GM12878 (cell line): ENCODE results near the gene RAI14. TPM values are rescaled to one million over a fixed set of nuclear protein-coding genes. Genes with fewer than 3 reads are reported as not detected.

ENCODE experiments used
- ATAC-seq: fragments of 200-7000 bp; cut with Tn5 transposase; 3 replicates; pipeline ENCODE4 v1.9.1; 2020; ENCODE audit warnings: mild to moderate bottlenecking, moderate library complexity
- BruUV-seq: library from RNA; stranded (reverse); fragments of 400-500 nt; replicated peaks from 2 replicates; lab custom pipeline; 2021; lab: Mats Ljungman, UMichigan
- CTCF ChIA-PET: fragments of 300-600 bp; sonication (Branson Sonifier 250); formaldehyde crosslinking; extraction: SDS; loops from one replicate; lab custom pipeline; 2021; ENCODE audit warnings: inconsistent platforms; lab: Yijun Ruan, JAX
- POLR2A ChIA-PET: fragments of 350-600 bp; formaldehyde crosslinking; extraction: SDS; loops from one replicate; lab custom pipeline; 2021; ENCODE audit warnings: inconsistent platforms; lab: Charles Lee
- RAD21 ChIA-PET: fragments of 300-600 bp; sonication (Branson Sonifier 250); formaldehyde crosslinking; loops from one replicate; lab custom pipeline; 2023; ENCODE audit warnings: antibody characterized with exemption; ENCODE audit not compliant: unreplicated experiment; lab: Charles Lee
- SMC1A ChIA-PET: fragments of 300-600 bp; sonication (Branson Sonifier 250); formaldehyde crosslinking; loops from one replicate; lab custom pipeline; 2023; ENCODE audit not compliant: unreplicated experiment, uncharacterized antibody; lab: Charles Lee
- DNase-seq: peaks from one replicate; pipeline ENCODE4 v3.0.0-alpha.2; 2011; ENCODE audit warnings: low read depth, low spot score
- FAIRE-seq: peaks from 3 replicates; lab custom pipeline; 2011; peaks lifted over from hg19 to GRCh38; lab: Jason Lieb, UNC
- H2AFZ ChIP-seq: 2 replicates; pipeline ENCODE4 v1.6.0; 2011; ENCODE audit warnings: low read depth, low read length, control low read depth; ENCODE audit not compliant: control insufficient read depth
- H3K27ac ChIP-seq: 2 replicates; pipeline ENCODE4 v1.5.1; 2011; ENCODE audit warnings: control low read depth; ENCODE audit not compliant: control insufficient read depth, insufficient read depth
- H3K27me3 ChIP-seq, 2 experiments: replicated peaks in 1 of 2; 2 replicates each; pipeline versions ENCODE4 v1.6.0 to v1.6.1; 2011; ENCODE audit warnings: low read length in 1 of 2; ENCODE audit not compliant: control insufficient read depth in 2 of 2, insufficient read depth in 2 of 2
- H3K36me3 ChIP-seq, 2 experiments: 2 replicates each; pipeline ENCODE4 v1.5.1; 2011; ENCODE audit warnings: low read length in 1 of 2; ENCODE audit not compliant: control insufficient read depth in 2 of 2, insufficient read depth in 2 of 2
- H3K4me1 ChIP-seq: 2 replicates; pipeline ENCODE4 v1.6.1; 2011; ENCODE audit warnings: mild to moderate bottlenecking, low read length, moderate library complexity, mixed read lengths; ENCODE audit not compliant: control insufficient read depth, insufficient read depth
- H3K4me2 ChIP-seq: 2 replicates; pipeline ENCODE4 v1.6.0; 2011; ENCODE audit warnings: control low read depth; ENCODE audit not compliant: control insufficient read depth, insufficient read depth
- H3K4me3 ChIP-seq: fragments of 200-600 bp; sonication (generic); 2 replicates; pipeline ENCODE4 v1.5.1; 2016
- H3K79me2 ChIP-seq: 2 replicates; pipeline ENCODE4 v1.6.0; 2011; ENCODE audit warnings: low read length; ENCODE audit not compliant: control insufficient read depth, insufficient read depth
- H3K9ac ChIP-seq: 2 replicates; pipeline ENCODE4 v1.8.0; 2011; ENCODE audit warnings: low read length, control low read depth, mixed read lengths; ENCODE audit not compliant: control insufficient read depth, insufficient read depth
- H3K9me3 ChIP-seq: replicated peaks from 3 replicates; pipeline ENCODE4 v1.5.1; 2011; ENCODE audit warnings: mild to moderate bottlenecking, low read length; ENCODE audit not compliant: control insufficient read depth, insufficient read depth
- H4K20me1 ChIP-seq: 2 replicates; pipeline ENCODE4 v1.6.0; 2011; ENCODE audit not compliant: control insufficient read depth, insufficient read depth
- CHD4 ChIP-seq: fragments of 200-600 bp; sonication (generic); IDR thresholded peaks from 2 replicates; pipeline ENCODE4 v1.6.1; 2016; ENCODE audit warnings: mild to moderate bottlenecking
- EED ChIP-seq: sonication (generic); IDR thresholded peaks from 2 replicates; pipeline ENCODE4 v1.6.1; 2016; ENCODE audit warnings: antibody characterized with exemption, low read depth
- EGR1 ChIP-seq, 2 experiments: IDR thresholded peaks; 1 replicate in 1 of 2; 2 replicates in 1 of 2; pipeline ENCODE4 v1.6.1; 2011 to 2012; ENCODE audit warnings: low read depth in 2 of 2, low read length in 2 of 2, borderline replicate concordance in 1 of 2, mild to moderate bottlenecking in 1 of 2, moderate library complexity in 1 of 2
- LARP7 ChIP-seq: fragments of 450-650 bp; IDR thresholded peaks from 2 replicates; pipeline ENCODE4 v1.6.1; 2017; ENCODE audit warnings: mild to moderate bottlenecking
- MEF2B ChIP-seq: fragments of 450-650 bp; IDR thresholded peaks from 2 replicates; pipeline ENCODE4 v1.6.1; 2018; ENCODE audit warnings: mild to moderate bottlenecking, moderate library complexity; ENCODE audit not compliant: partially characterized antibody, poor library complexity, severe bottlenecking
- NRF1 ChIP-seq: conservative IDR thresholded peaks from 2 replicates; pipeline ENCODE4 v1.6.1; 2011; ENCODE audit warnings: mild to moderate bottlenecking, low read depth, low read length, improper control_type of control experiment
- POU2F2 ChIP-seq: IDR thresholded peaks from 3 replicates; pipeline ENCODE4 v1.6.1; 2011; ENCODE audit warnings: low read depth, mild to moderate bottlenecking, low read length, borderline replicate concordance
- STAT1 ChIP-seq: fragments of 450-650 bp; conservative IDR thresholded peaks from 2 replicates; pipeline ENCODE4 v1.6.1; 2014; ENCODE audit warnings: antibody characterized with exemption, mild to moderate bottlenecking
- WGBS: methylation state at CpG from one replicate; pipeline ENCODE4 v1.1.6; 2016; ENCODE audit warnings: low lambda C conversion rate; ENCODE audit not compliant: insufficient replicate concordance, insufficient coverage; ENCODE audit errors: missing lambda C conversion rate; 5-methylcytosine and 5-hydroxymethylcytosine counted together
- in situ Hi-C: fragments of 300-500 bp; cut with MboI; formaldehyde crosslinking; loops from 9 replicates; pipeline ENCODE4 v1.14.3; 2018; ENCODE audit warnings: mixed read lengths
- intact Hi-C: fragments of 100-400 bp; cut with micrococcal nuclease; formaldehyde crosslinking; loops from one replicate; pipeline ENCODE4 v1.14.2; 2022; ENCODE audit not compliant: unreplicated experiment
- polyA plus RNA-seq, 11 experiments: library from polyadenylated mRNA; depleted of rRNA in 4 of 11; unstranded in 6 of 11; stranded (reverse) in 5 of 11; fragments of >200 nt; fragmentation: Nextera tagmentation in 4 of 11; fragmentation: Illumina TruSeq in 1 of 11; extraction: Ambion mirVana in 4 of 11; extraction: Trizol in 1 of 11; gene quantifications; 1 replicate in 1 of 11; 2 replicates in 10 of 11; pipeline versions ENCODE4 v1.2.1 to v1.2.3, GENCODE V29; 2011 to 2016; ENCODE audit warnings: inconsistent platforms in 2 of 11, missing spikeins in 2 of 11, low read depth in 1 of 11
- total RNA-seq, 4 experiments: library from RNA; depleted of rRNA in 3 of 4; stranded (reverse); fragments of >200 nt in 3 of 4; fragmentation: Illumina TruSeq in 1 of 4; extraction: Trizol in 1 of 4; gene quantifications; 2 replicates each; pipeline versions ENCODE4 v1.2.1 to v1.2.3, GENCODE V29; 2013 to 2021
- TF ChIP-seq, protein P1 (sequence below): fragments of 450-650 bp; conservative IDR thresholded peaks from 2 replicates; pipeline ENCODE4 v1.6.1; 2017; ENCODE audit warnings: mild to moderate bottlenecking, moderate library complexity
- TF ChIP-seq, protein P2 (sequence below): IDR thresholded peaks from 2 replicates; pipeline ENCODE4 v1.6.1; 2011; ENCODE audit warnings: borderline replicate concordance, low read depth, mild to moderate bottlenecking, moderate library complexity, mixed read lengths, low read length; ENCODE audit not compliant: insufficient read depth; ENCODE audit errors: extremely low read length
- TF ChIP-seq, protein P3 (sequence below): fragments of 450-650 bp; formaldehyde crosslinking; IDR thresholded peaks from 2 replicates; pipeline ENCODE4 v1.5.0; 2022; ENCODE audit warnings: mild to moderate bottlenecking, missing genetic modification characterization
- TF ChIP-seq, protein P4 (sequence below): IDR thresholded peaks from 2 replicates; pipeline ENCODE4 v1.6.1; 2011; ENCODE audit warnings: borderline replicate concordance, low read depth, mild to moderate bottlenecking, moderate library complexity, low read length; ENCODE audit not compliant: insufficient read depth, poor library complexity, severe bottlenecking

Gene RAI14
- total and polyA plus RNA-seq, 10 of the 15 experiments (the other 5 are each of a cell fraction or from before 2014, with no cell fraction given) = 0.18 to 4.6 (median 1.9) TPM

DNA sequence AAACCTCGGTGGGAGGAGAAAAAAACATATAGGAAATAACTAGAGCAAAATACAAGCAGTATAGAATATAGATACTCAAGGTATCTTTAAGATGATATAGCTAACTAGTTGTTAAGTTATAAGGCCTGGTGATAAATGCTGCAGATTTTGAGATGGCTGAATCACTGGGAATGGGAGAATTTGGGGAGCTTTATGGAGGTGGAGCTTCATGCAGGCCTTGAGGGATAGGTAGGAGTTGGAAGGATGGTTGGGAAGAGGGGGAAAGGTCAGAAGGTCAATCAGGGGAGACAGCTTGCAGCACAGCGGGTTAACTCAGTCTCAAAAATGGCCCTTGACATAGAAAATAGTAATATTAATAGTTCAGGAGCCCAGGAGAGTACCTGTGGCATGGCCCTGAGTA, 34.8 kb downstream of the RAI14 start:
- ChIA-PET RAD21 (no interaction called here), SMC1A (no interaction called here), CTCF (no interaction called here), POLR2A (no interaction called here)
- TF ChIP-seq CHD4 (no peak), POU2F2 (no peak), STAT1 (no peak), MEF2B (no peak), EGR1 (IDR thresholded peaks at IDR 0.05; ENCODE audit: borderline replicate concordance in 1 of 2, low read depth in 2 of 2, low read length in 2 of 2) (no peak), NRF1 (no peak), LARP7 (no peak), EED (no peak)
- TF ChIP-seq, protein P1, sequence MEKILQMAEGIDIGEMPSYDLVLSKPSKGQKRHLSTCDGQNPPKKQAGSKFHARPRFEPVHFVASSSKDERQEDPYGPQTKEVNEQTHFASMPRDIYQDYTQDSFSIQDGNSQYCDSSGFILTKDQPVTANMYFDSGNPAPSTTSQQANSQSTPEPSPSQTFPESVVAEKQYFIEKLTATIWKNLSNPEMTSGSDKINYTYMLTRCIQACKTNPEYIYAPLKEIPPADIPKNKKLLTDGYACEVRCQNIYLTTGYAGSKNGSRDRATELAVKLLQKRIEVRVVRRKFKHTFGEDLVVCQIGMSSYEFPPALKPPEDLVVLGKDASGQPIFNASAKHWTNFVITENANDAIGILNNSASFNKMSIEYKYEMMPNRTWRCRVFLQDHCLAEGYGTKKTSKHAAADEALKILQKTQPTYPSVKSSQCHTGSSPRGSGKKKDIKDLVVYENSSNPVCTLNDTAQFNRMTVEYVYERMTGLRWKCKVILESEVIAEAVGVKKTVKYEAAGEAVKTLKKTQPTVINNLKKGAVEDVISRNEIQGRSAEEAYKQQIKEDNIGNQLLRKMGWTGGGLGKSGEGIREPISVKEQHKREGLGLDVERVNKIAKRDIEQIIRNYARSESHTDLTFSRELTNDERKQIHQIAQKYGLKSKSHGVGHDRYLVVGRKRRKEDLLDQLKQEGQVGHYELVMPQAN = no peak
- TF ChIP-seq, protein P2, sequence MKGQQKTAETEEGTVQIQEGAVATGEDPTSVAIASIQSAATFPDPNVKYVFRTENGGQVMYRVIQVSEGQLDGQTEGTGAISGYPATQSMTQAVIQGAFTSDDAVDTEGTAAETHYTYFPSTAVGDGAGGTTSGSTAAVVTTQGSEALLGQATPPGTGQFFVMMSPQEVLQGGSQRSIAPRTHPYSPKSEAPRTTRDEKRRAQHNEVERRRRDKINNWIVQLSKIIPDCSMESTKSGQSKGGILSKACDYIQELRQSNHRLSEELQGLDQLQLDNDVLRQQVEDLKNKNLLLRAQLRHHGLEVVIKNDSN = no peak
- TF ChIP-seq, protein P3, sequence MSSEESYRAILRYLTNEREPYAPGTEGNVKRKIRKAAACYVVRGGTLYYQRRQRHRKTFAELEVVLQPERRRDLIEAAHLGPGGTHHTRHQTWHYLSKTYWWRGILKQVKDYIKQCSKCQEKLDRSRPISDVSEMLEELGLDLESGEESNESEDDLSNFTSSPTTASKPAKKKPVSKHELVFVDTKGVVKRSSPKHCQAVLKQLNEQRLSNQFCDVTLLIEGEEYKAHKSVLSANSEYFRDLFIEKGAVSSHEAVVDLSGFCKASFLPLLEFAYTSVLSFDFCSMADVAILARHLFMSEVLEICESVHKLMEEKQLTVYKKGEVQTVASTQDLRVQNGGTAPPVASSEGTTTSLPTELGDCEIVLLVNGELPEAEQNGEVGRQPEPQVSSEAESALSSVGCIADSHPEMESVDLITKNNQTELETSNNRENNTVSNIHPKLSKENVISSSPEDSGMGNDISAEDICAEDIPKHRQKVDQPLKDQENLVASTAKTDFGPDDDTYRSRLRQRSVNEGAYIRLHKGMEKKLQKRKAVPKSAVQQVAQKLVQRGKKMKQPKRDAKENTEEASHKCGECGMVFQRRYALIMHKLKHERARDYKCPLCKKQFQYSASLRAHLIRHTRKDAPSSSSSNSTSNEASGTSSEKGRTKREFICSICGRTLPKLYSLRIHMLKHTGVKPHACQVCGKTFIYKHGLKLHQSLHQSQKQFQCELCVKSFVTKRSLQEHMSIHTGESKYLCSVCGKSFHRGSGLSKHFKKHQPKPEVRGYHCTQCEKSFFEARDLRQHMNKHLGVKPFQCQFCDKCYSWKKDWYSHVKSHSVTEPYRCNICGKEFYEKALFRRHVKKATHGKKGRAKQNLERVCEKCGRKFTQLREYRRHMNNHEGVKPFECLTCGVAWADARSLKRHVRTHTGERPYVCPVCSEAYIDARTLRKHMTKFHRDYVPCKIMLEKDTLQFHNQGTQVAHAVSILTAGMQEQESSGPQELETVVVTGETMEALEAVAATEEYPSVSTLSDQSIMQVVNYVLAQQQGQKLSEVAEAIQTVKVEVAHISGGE (CRISPR knock-in tag) = no peak
- TF ChIP-seq, protein P4, sequence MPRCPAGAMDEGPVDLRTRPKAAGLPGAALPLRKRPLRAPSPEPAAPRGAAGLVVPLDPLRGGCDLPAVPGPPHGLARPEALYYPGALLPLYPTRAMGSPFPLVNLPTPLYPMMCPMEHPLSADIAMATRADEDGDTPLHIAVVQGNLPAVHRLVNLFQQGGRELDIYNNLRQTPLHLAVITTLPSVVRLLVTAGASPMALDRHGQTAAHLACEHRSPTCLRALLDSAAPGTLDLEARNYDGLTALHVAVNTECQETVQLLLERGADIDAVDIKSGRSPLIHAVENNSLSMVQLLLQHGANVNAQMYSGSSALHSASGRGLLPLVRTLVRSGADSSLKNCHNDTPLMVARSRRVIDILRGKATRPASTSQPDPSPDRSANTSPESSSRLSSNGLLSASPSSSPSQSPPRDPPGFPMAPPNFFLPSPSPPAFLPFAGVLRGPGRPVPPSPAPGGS = no peak
- H3K4me1 ChIP-seq = no peaks in the 10 kb centered on the region
- intact Hi-C loops = no loop called here
- no peak overlapping the region for H3K9ac ChIP-seq
- WGBS = 17% methylated on average over 2 of the region's 2 CpGs
- in situ Hi-C loops = no loop called here
- H3K4me3 ChIP-seq = no peak overlapping the region
- H3K36me3 ChIP-seq = no peaks in the 10 kb centered on the region
- no peak overlapping the region for H3K27ac ChIP-seq
- DNase-seq (no peak), FAIRE-seq (no peak), ATAC-seq (no peak)
- no peak overlapping the region for H3K4me2 ChIP-seq
- H3K27me3 ChIP-seq = no peaks in the 10 kb centered on the region
- H3K9me3 ChIP-seq = no peaks in the 10 kb centered on the region
- no peak overlapping the region for H2AFZ ChIP-seq
- no peaks in the 10 kb centered on the region for H4K20me1 ChIP-seq
- no peaks in the 10 kb centered on the region for H3K79me2 ChIP-seq
- BruUV-seq = no TSS peak
